GM18858 (cell line): Measurements from ENCODE around the gene MAP3K5.

Source experiments
- ATAC-seq: cut with Tn5 transposase; IDR thresholded peaks from one replicate; pipeline ENCODE4 v1.9.1; 2021; ENCODE audit not compliant: unreplicated experiment

The MAP3K5 gene

GRCh38 chr6:136548582-136549299 lies 243.5 kb downstream of the MAP3K5 start:
- ATAC-seq: no peak

- ATAC-seq: no peak
Measured at GRCh38 chr6:136547871-136548270, 244.4 kb downstream of the MAP3K5 start.

- ATAC-seq: no peak
Measured at GRCh38 chr6:136547336-136547735, 244.9 kb downstream of the MAP3K5 start.

GRCh38 chr6:136546331-136546730 lies 245.9 kb downstream of the MAP3K5 start:
- no peak for ATAC-seq

GRCh38 chr6:136544326-136544725 lies 248.0 kb downstream of the MAP3K5 start:
- ATAC-seq: no peak

- no peak for ATAC-seq
Measured at GRCh38 chr6:136541395-136541794, 250.9 kb downstream of the MAP3K5 start.

GRCh38 chr6:136539967-136540652 lies 252.2 kb downstream of the MAP3K5 start:
- ATAC-seq: no peak

- ATAC-seq: no peak
Measured at GRCh38 chr6:136538836-136539235, 253.4 kb downstream of the MAP3K5 start.

GRCh38 chr6:136535880-136536650 lies 256.2 kb downstream of the MAP3K5 start:
- no peak for ATAC-seq

GRCh38 chr6:136535017-136535765 lies 257.1 kb downstream of the MAP3K5 start:
- no peak for ATAC-seq

GRCh38 chr6:136534268-136534667 lies 258.0 kb downstream of the MAP3K5 start:
- no peak for ATAC-seq

GRCh38 chr6:136533487-136533886 lies 258.8 kb downstream of the MAP3K5 start:
- no peak for ATAC-seq

- ATAC-seq: no peak
Measured at GRCh38 chr6:136532030-136532429, 260.2 kb downstream of the MAP3K5 start.

- no peak for ATAC-seq
Measured at GRCh38 chr6:136529710-136530109, 262.6 kb downstream of the MAP3K5 start.

GRCh38 chr6:136528477-136528876 lies 263.8 kb downstream of the MAP3K5 start:
- ATAC-seq: no peak

- no peak for ATAC-seq
Measured at GRCh38 chr6:136527831-136528230, 264.4 kb downstream of the MAP3K5 start.

GRCh38 chr6:136526937-136527336 lies 265.3 kb downstream of the MAP3K5 start:
- no peak for ATAC-seq

GRCh38 chr6:136526196-136526930 lies 265.9 kb downstream of the MAP3K5 start:
- no peak for ATAC-seq

- ATAC-seq: no peak
Measured at GRCh38 chr6:136525586-136526195, 266.6 kb downstream of the MAP3K5 start.

GRCh38 chr6:136524936-136525413 lies 267.3 kb downstream of the MAP3K5 start:
- ATAC-seq: no peak
